Endodermal cell (in vitro differentiated cells): ENCODE data around the gene KCNK2. TPM values are rescaled to one million over a fixed set of nuclear protein-coding genes. Genes with fewer than 3 reads are reported as not detected.

Experiments used
- DNase-seq: peaks from one replicate; pipeline ENCODE4 v3.0.0-alpha.2; 2017
- H3K27ac ChIP-seq: 2 replicates; pipeline ENCODE4 v1.5.1; 2013; ENCODE audit warnings: mild to moderate bottlenecking, low read depth, low read length, moderate library complexity
- H3K27me3 ChIP-seq: 2 replicates; pipeline ENCODE4 v1.6.1; 2013; ENCODE audit warnings: mild to moderate bottlenecking, low read length, moderate library complexity; ENCODE audit not compliant: insufficient read depth, control insufficient read depth, poor library complexity, severe bottlenecking
- H3K36me3 ChIP-seq: 2 replicates; pipeline ENCODE4 v1.7.0; 2013; ENCODE audit warnings: mild to moderate bottlenecking, low read length, moderate library complexity; ENCODE audit not compliant: control insufficient read depth, insufficient read depth
- H3K4me1 ChIP-seq: one replicate; pipeline ENCODE4 v1.7.0; 2013; ENCODE audit warnings: low read length; ENCODE audit not compliant: control insufficient read depth, insufficient read depth
- H3K4me3 ChIP-seq: 2 replicates; pipeline ENCODE4 v1.5.1; 2013; ENCODE audit warnings: mild to moderate bottlenecking, low read length, moderate library complexity
- H3K9ac ChIP-seq: 2 replicates; pipeline ENCODE4 v1.6.1; 2013; ENCODE audit warnings: mild to moderate bottlenecking, low read length, moderate library complexity; ENCODE audit not compliant: poor library complexity, severe bottlenecking; ENCODE audit errors: extremely low read depth
- H3K9me3 ChIP-seq: 2 replicates; pipeline ENCODE4 v1.6.1; 2013; ENCODE audit warnings: mild to moderate bottlenecking, low read length, moderate library complexity; ENCODE audit not compliant: control insufficient read depth
- H3K27ac Mint-ChIP-seq: 2 replicates; pipeline ENCODE4 v1.8.0; 2020; ENCODE audit warnings: mixed read lengths
- H3K27me3 Mint-ChIP-seq: 2 replicates; pipeline ENCODE4 v1.8.0; 2021; ENCODE audit warnings: mild to moderate bottlenecking, mixed read lengths; ENCODE audit not compliant: insufficient read depth
- H3K36me3 Mint-ChIP-seq: 2 replicates; pipeline ENCODE4 v1.8.0; 2020; ENCODE audit warnings: low read depth, mixed read lengths
- H3K4me1 Mint-ChIP-seq: 2 replicates; pipeline ENCODE4 v1.8.0; 2020; ENCODE audit warnings: mixed read lengths
- H3K4me3 Mint-ChIP-seq: 2 replicates; pipeline ENCODE4 v1.8.0; 2020; ENCODE audit warnings: mild to moderate bottlenecking, moderate library complexity, mixed read lengths
- H3K9me3 Mint-ChIP-seq: 2 replicates; pipeline ENCODE4 v1.8.0; 2020; ENCODE audit warnings: mild to moderate bottlenecking, mixed read lengths
- WGBS, 2 experiments: methylation state at CpG; one replicate each; pipeline versions ENCODE4 v1.1.5 to v1.1.7; 2013; ENCODE audit warnings: missing lambda C conversion rate in 2 of 2, mixed read lengths in 1 of 2; ENCODE audit not compliant: insufficient coverage in 1 of 2, insufficient read length in 1 of 2; 5-methylcytosine and 5-hydroxymethylcytosine counted together
- total RNA-seq, 2 donors: library from RNA; stranded (reverse); fragmentation: NEBNext Ultra II Directional in 1 of 2; extraction: Animal tissue kit (Norgen Biotek cat#: 25700) in 1 of 2; gene quantifications; 2 replicates in 1 of 2; 3 replicates in 1 of 2; pipeline ENCODE4 v1.2.1, GENCODE V29; 2021
- TF ChIP-seq, protein P1 (sequence below): fragments of 200-600 bp; sonication (generic); conservative IDR thresholded peaks from 2 replicates; pipeline ENCODE4 v1.5.0; 2021; ENCODE audit warnings: antibody characterized with exemption, mild to moderate bottlenecking

KCNK2 gene
- total RNA-seq, 2 donors from 2014 or later, result 0.15 TPM; not detected in 1

DNA sequence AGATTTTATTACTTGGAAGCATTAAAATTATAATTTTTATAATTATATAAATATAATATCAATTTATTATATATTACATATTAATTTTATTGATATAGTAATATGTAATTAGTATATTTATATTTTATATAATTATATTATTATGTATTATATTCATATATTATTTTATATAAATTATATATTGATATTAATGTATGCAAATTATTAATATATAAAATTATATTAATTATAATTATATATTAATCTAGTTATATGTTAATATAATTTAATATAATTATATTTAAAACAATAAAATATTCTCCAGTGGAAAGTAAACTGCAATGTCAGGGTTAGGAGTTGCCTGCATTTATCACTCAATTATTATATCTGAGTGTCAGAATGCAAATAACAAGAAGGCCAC, 48.8 kb downstream of the KCNK2 start:
- Histone ChIP-seq H3K9ac (no peak overlapping the region), H3K36me3 (no peaks in the 10 kb centered on the region), H3K27me3 (no peaks in the 10 kb centered on the region), H3K27ac (no peak overlapping the region), H3K4me1 (no peaks in the 10 kb centered on the region), H3K9me3 (no peaks in the 10 kb centered on the region), H3K4me3 (no peak overlapping the region)
- Mint-ChIP-seq H3K4me3 (no peak overlapping the region), H3K4me1 (no peaks in the 10 kb centered on the region), H3K27me3 (no peaks in the 10 kb centered on the region), H3K9me3 (no peaks in the 10 kb centered on the region), H3K36me3 (no peaks in the 10 kb centered on the region), H3K27ac (no peak overlapping the region)
- DNase-seq, result no peak
- TF ChIP-seq, protein P1, sequence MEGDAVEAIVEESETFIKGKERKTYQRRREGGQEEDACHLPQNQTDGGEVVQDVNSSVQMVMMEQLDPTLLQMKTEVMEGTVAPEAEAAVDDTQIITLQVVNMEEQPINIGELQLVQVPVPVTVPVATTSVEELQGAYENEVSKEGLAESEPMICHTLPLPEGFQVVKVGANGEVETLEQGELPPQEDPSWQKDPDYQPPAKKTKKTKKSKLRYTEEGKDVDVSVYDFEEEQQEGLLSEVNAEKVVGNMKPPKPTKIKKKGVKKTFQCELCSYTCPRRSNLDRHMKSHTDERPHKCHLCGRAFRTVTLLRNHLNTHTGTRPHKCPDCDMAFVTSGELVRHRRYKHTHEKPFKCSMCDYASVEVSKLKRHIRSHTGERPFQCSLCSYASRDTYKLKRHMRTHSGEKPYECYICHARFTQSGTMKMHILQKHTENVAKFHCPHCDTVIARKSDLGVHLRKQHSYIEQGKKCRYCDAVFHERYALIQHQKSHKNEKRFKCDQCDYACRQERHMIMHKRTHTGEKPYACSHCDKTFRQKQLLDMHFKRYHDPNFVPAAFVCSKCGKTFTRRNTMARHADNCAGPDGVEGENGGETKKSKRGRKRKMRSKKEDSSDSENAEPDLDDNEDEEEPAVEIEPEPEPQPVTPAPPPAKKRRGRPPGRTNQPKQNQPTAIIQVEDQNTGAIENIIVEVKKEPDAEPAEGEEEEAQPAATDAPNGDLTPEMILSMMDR, result no peak

DNA sequence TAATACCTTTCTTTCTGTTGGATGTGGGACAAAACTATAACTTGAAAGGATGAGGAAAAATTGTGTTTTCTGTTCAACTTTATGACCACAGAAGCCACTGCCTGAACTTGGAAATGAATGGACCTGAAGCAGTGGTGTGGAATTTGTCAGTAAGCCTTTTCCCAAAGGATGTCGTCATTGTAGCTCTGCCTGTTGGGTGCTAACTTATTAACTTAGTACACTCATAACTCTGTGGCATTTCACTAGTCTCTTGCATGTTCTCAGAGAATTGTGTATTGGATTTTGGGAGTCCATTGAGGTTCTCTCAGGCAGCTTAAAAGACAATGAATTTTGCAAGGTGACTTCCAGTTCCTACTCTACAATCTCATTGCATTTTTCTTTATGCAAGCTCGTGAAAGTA, 49.6 kb downstream of the KCNK2 start:
- H3K36me3 Mint-ChIP-seq, result no peaks in the 10 kb centered on the region
- no peaks in the 10 kb centered on the region for H3K4me1 Mint-ChIP-seq
- WGBS, 2 experiments, result 100% methylated on average over 1 of the region's 2 CpGs; no CpG with 5 or more reads in 1 of the 2 experiments
- Histone ChIP-seq H3K9ac (no peak overlapping the region), H3K4me3 (no peak overlapping the region), H3K4me1 (no peaks in the 10 kb centered on the region), H3K27ac (no peak overlapping the region), H3K36me3 (no peaks in the 10 kb centered on the region), H3K9me3 (no peaks in the 10 kb centered on the region), H3K27me3 (no peaks in the 10 kb centered on the region)
- H3K4me3 Mint-ChIP-seq, result no peak overlapping the region
- H3K9me3 Mint-ChIP-seq, result no peaks in the 10 kb centered on the region
- TF ChIP-seq, protein P1, result no peak
- no peak for DNase-seq
- H3K27me3 Mint-ChIP-seq, result no peaks in the 10 kb centered on the region
- no peak overlapping the region for H3K27ac Mint-ChIP-seq

DNA sequence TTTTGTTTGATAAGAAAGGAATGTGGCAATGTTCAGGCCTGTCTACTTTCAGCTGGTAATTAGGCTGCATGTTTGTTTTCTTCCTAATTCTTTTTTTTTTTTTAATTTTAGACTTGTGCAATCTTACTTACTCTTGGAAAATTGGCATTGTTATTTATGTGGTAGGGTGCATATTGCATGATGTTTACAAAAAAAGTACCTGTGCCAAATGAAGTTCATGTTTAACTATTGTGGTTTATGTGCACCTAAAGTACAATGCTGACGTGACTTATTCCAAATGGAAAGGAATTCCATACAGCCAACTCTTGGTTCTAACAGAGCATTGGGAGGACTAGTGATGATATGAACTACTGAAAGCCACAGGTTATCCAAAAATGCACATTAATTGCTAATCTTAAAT, 51.0 kb downstream of the KCNK2 start:
- Mint-ChIP-seq H3K4me3 (no peak overlapping the region), H3K9me3 (no peaks in the 10 kb centered on the region), H3K36me3 (no peaks in the 10 kb centered on the region), H3K27ac (no peak overlapping the region), H3K27me3 (no peaks in the 10 kb centered on the region), H3K4me1 (no peaks in the 10 kb centered on the region)
- WGBS, 2 experiments, result 86 to 100% methylated on average over 1 of the region's 1 CpG
- Histone ChIP-seq H3K9ac (no peak overlapping the region), H3K4me3 (no peak overlapping the region), H3K27me3 (no peaks in the 10 kb centered on the region), H3K9me3 (no peaks in the 10 kb centered on the region), H3K27ac (no peak overlapping the region), H3K36me3 (no peaks in the 10 kb centered on the region), H3K4me1 (no peaks in the 10 kb centered on the region)
- TF ChIP-seq, protein P1, result no peak
- DNase-seq, result no peak
